T-helper 17 cell (primary cell): ENCODE results near the gene FBXO24. TPM values are rescaled to one million over a fixed set of nuclear protein-coding genes. Genes with fewer than 3 reads are reported as not detected.

Experiments
- ATAC-seq: fragments of 150-1000 bp; cut with Tn5 transposase; 2 replicates; pipeline ENCODE4 v1.10.0; 2021; ENCODE audit warnings: mild to moderate bottlenecking, moderate library complexity
- DNase-seq, 3 donors: peaks; one replicate each; pipeline versions ENCODE4 v3.0.0 to v3.0.0-alpha.2; 2020 to 2021
- H3K9me3 ChIP-seq: one replicate; pipeline ENCODE4 v1.7.0; 2013; ENCODE audit warnings: low read length, mild to moderate bottlenecking; ENCODE audit not compliant: control insufficient read depth, poor library complexity, severe bottlenecking
- H3K27ac Mint-ChIP-seq: one replicate; pipeline ENCODE4 v1.8.0; 2022; ENCODE audit warnings: mild to moderate bottlenecking, moderate library complexity, mixed read lengths
- H3K27me3 Mint-ChIP-seq: one replicate; pipeline ENCODE4 v1.8.0; 2022; ENCODE audit warnings: mixed read lengths
- H3K36me3 Mint-ChIP-seq: one replicate; pipeline ENCODE4 v1.8.0; 2022; ENCODE audit warnings: low read depth, mixed read lengths
- H3K4me1 Mint-ChIP-seq: one replicate; pipeline ENCODE4 v1.8.0; 2022; ENCODE audit warnings: mild to moderate bottlenecking, mixed read lengths
- H3K4me3 Mint-ChIP-seq: one replicate; pipeline ENCODE4 v1.8.0; 2022; ENCODE audit warnings: mild to moderate bottlenecking, moderate library complexity, mixed read lengths
- total RNA-seq, 4 donors: library from RNA in 2 of 4; stranded (reverse) in 2 of 4; gene quantifications; one replicate each; pipeline ENCODE4 v1.2.3 and lab custom pipeline; 2022 to 2026

Gene FBXO24
- total RNA-seq, 2 donors from 2014 or later = 0.31 to 0.70 TPM

- H3K9me3 ChIP-seq = no peaks in the 10 kb centered on the region
- no peaks in the 10 kb centered on the region for H3K27me3 Mint-ChIP-seq
- H3K4me1 Mint-ChIP-seq = peaks cover 25% of the 10 kb centered on the region
- H3K4me3 Mint-ChIP-seq = peak overlapping the region; percentile 99
- ATAC-seq = no peak
- DNase-seq = no peak
- H3K27ac Mint-ChIP-seq = peak overlapping the region; percentile 98
- H3K36me3 Mint-ChIP-seq = peaks cover 6% of the 10 kb centered on the region
These were observed 3.5 kb upstream of the FBXO24 start for GRCh38 chr7:100582650-100583049.

GRCh38 chr7:100583132-100584053, 2.7 kb upstream of the FBXO24 start:
- H3K4me1 Mint-ChIP-seq = peaks cover 25% of the 10 kb centered on the region
- peak overlapping the region; percentile 98 for H3K27ac Mint-ChIP-seq
- no peaks in the 10 kb centered on the region for H3K9me3 ChIP-seq
- H3K36me3 Mint-ChIP-seq = peaks cover 6% of the 10 kb centered on the region
- ATAC-seq = peak; percentile 2
- H3K4me3 Mint-ChIP-seq = peak overlapping the region; percentile 99
- DNase-seq = peak in 2 of 3 donors; percentile 28 to 41
- no peaks in the 10 kb centered on the region for H3K27me3 Mint-ChIP-seq

GRCh38 chr7:100584054-100584682, 2.0 kb upstream of the FBXO24 start:
- no peak for DNase-seq
- ATAC-seq = no peak
- Mint-ChIP-seq H3K27me3 (no peaks in the 10 kb centered on the region), H3K36me3 (peaks cover 6% of the 10 kb centered on the region), H3K4me3 (peak overlapping the region; percentile 99), H3K27ac (peak overlapping the region; percentile 98), H3K4me1 (peaks cover 26% of the 10 kb centered on the region)
- H3K9me3 ChIP-seq = no peaks in the 10 kb centered on the region

- Mint-ChIP-seq H3K27ac (peak overlapping the region; percentile 98), H3K4me1 (peaks cover 30% of the 10 kb centered on the region), H3K4me3 (peak overlapping the region; percentile 99), H3K27me3 (no peaks in the 10 kb centered on the region), H3K36me3 (peaks cover 6% of the 10 kb centered on the region)
- DNase-seq = no peak
- no peak for ATAC-seq
- H3K9me3 ChIP-seq = no peaks in the 10 kb centered on the region
These were observed 1.2 kb upstream of the FBXO24 start for GRCh38 chr7:100584683-100585510.

GRCh38 chr7:100585511-100586265, 440 bp upstream of the FBXO24 start, which contains the start of gene LRCH4:
LRCH4 (minus strand) TSS chr7:100586129; CDS start chr7:100586100, 29 bp downstream.
- Mint-ChIP-seq H3K27me3 (no peaks in the 10 kb centered on the region), H3K4me1 (peaks cover 30% of the 10 kb centered on the region), H3K36me3 (peaks cover 6% of the 10 kb centered on the region), H3K4me3 (peak within 1 kb of the TSS; percentile 99), H3K27ac (peak within 1 kb of the TSS; percentile 98)
- DNase-seq (peak; percentile 49 to 70 (median 69)), ATAC-seq (peak; percentile 32)
- H3K9me3 ChIP-seq = no peaks in the 10 kb centered on the region

- Mint-ChIP-seq H3K27me3 (no peaks in the 10 kb centered on the region), H3K27ac (no peak overlapping the region), H3K36me3 (peaks cover 6% of the 10 kb centered on the region), H3K4me1 (peaks cover 21% of the 10 kb centered on the region), H3K4me3 (peak overlapping the region; percentile 76)
- no peak for DNase-seq
- no peak for ATAC-seq
- no peaks in the 10 kb centered on the region for H3K9me3 ChIP-seq
These were observed 2.3 kb downstream of the FBXO24 start for GRCh38 chr7:100588438-100588837.

GRCh38 chr7:100589341-100589947, 3.3 kb downstream of the FBXO24 start:
- Mint-ChIP-seq H3K4me1 (peaks cover 15% of the 10 kb centered on the region), H3K4me3 (no peak overlapping the region), H3K36me3 (peaks cover 6% of the 10 kb centered on the region), H3K27me3 (no peaks in the 10 kb centered on the region), H3K27ac (no peak overlapping the region)
- DNase-seq (no peak), ATAC-seq (no peak)
- H3K9me3 ChIP-seq = no peaks in the 10 kb centered on the region

- peaks cover 4% of the 10 kb centered on the region for H3K36me3 Mint-ChIP-seq
- DNase-seq (no peak), ATAC-seq (no peak)
- H3K4me1 Mint-ChIP-seq = peaks cover 10% of the 10 kb centered on the region
- H3K27ac Mint-ChIP-seq = no peak overlapping the region
- no peaks in the 10 kb centered on the region for H3K9me3 ChIP-seq
- H3K27me3 Mint-ChIP-seq = no peaks in the 10 kb centered on the region
- H3K4me3 Mint-ChIP-seq = peak overlapping the region; percentile 41
These were observed 4.1 kb downstream of the FBXO24 start for GRCh38 chr7:100590077-100590737.

GRCh38 chr7:100591596-100591995, 5.5 kb downstream of the FBXO24 start:
- Mint-ChIP-seq H3K27ac (no peak overlapping the region), H3K27me3 (no peaks in the 10 kb centered on the region), H3K4me3 (no peak overlapping the region), H3K4me1 (peaks cover 9% of the 10 kb centered on the region), H3K36me3 (no peaks in the 10 kb centered on the region)
- ATAC-seq (no peak), DNase-seq (no peak)
- H3K9me3 ChIP-seq = no peaks in the 10 kb centered on the region

GRCh38 chr7:100595188-100595587, 9.1 kb downstream of the FBXO24 start:
- no peak overlapping the region for H3K27ac Mint-ChIP-seq
- no peaks in the 10 kb centered on the region for H3K27me3 Mint-ChIP-seq
- DNase-seq (no peak), ATAC-seq (no peak)
- H3K4me3 Mint-ChIP-seq = no peak overlapping the region
- H3K4me1 Mint-ChIP-seq = peaks cover 7% of the 10 kb centered on the region
- no peaks in the 10 kb centered on the region for H3K36me3 Mint-ChIP-seq
- no peaks in the 10 kb centered on the region for H3K9me3 ChIP-seq

- ATAC-seq (no peak), DNase-seq (no peak)
- Mint-ChIP-seq H3K27ac (no peak overlapping the region), H3K4me3 (no peak overlapping the region), H3K36me3 (no peaks in the 10 kb centered on the region), H3K27me3 (no peaks in the 10 kb centered on the region), H3K4me1 (peaks cover 7% of the 10 kb centered on the region)
- H3K9me3 ChIP-seq = no peaks in the 10 kb centered on the region
These were observed 12.3 kb downstream of the FBXO24 start for GRCh38 chr7:100598425-100598824.
